HG02885 (cell line): ENCODE measurements around the gene RAB6B.
A peak's percentile ranks its signal among the peaks of the same experiment; 100 is the strongest.

Source experiments
- ATAC-seq: cut with Tn5 transposase; IDR thresholded peaks from one replicate; pipeline ENCODE4 v1.9.1; 2021; ENCODE audit warnings: mild to moderate bottlenecking; ENCODE audit not compliant: unreplicated experiment, poor library complexity

The RAB6B gene

GRCh38 chr3:133840055-133840737, 55.5 kb downstream of the RAB6B start:
- ATAC-seq: no peak

GRCh38 chr3:133838916-133839800, 56.5 kb downstream of the RAB6B start:
- ATAC-seq: no peak

DNA sequence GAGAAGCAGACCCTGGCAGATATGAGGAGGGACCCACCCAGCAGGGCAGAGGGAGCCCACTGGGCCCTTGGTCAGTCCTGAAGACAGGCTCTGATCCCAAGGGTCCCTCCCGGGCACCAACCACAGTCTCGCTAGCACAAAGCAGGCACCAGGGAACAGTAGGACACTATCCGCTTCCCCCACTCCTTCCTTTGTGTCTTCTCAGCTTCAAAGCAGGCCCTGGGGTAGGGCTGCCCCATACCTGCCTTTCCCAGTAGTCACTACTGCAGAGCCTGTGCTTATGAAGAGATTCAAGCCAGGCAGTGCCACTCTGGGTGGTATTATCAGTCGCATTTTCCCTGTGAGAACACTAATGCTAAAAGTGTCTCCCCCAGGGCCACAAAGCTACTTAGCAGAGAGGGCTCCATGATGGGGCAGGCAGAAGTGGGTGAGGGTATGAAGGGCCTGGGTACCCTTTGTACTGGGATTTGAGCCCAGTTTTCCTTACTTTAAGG, 57.3 kb downstream of the RAB6B start:
- no peak for ATAC-seq

GRCh38 chr3:133837487-133838295, 58.0 kb downstream of the RAB6B start:
- no peak for ATAC-seq

DNA sequence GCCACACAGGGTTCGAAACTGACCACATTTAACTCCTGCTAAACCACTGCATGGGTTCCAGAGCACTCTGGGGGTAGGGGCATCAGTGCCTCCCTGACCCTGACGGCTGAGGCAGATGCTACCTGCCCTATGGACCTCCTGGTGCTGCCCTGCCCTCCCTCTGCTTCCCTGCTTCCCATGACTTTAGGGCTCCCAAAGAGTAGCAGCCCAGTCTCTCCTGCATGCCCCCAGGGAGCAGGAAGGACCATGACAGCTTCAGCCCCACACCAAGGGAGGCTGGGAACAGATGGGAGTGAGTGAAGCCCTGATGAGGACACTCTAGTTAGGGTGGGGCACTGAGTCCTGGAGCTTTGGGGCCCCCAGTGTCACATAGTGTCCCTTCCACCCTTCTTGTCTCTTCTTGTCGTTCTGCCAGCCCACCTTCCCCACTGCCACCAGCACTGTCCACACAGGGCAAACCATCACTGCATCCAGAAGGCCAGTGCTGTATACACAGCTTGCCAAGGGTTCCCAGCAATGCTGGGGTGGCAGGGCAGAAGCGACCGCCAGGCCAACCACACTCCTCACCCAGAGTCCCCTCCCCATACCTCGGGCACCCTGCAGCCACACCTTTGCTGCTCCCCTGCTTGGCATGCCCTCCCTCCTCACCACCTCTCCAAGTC, 59.1 kb downstream of the RAB6B start:
- ATAC-seq: no peak

DNA sequence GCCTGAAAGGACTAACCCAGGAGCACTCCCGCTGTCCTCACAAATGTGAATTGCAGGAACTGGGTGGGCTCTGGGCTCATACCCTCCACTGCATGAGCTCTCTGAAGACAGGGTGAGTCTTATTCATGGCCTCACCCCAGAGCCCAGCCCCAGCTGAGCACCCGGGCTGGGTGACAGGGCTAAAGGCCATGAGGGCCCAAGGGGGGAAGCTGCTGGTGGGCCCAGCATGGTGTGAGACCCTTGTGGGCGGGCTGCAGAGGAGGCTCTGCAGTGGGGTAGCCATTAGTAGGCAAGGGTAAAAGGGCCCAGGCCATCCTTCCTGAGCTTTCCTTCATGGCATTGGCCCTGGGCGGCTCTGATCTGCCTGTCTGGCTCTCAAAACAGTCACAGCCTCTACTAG, 59.7 kb downstream of the RAB6B start:
- no peak for ATAC-seq

GRCh38 chr3:133835418-133835743, 60.3 kb downstream of the RAB6B start:
- no peak for ATAC-seq

DNA sequence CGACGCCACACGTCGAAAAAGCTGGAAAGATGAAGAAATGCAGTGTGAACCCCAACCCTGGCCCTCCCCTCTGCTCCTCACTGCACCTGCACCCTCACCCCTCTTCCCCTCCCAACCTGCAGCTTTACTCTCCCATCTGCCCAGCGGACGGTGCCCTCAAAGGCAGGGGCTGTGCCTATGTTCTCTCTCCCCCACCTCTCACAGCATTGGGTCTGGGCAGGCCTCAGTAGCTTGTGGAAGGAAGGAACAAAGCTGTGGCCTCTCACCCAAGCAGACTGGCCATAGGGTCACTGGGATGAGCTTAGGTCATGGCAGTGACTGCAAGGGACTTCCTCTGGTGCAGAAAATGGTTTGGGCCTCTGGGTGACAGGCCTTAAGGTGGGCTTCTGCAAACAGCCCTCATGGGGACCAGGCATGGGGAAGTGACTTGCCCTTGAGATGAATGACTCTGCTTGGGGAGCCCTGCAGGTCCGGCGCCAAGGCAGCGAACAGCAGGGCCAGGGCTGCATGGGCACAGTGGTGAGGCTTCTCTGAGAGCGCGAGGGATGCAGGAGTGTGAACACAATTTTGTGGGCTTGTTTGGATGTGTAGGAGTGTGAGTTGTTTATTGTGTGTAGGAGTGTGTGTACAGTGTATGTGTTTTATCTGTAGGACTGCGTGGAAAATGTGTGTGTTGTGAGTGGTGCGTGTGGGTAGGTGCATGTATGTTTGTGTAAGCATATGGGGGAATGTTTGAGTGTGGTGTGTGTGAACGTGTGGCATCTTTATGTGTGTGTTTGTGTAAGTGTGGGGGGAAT, 60.9 kb downstream of the RAB6B start:
- ATAC-seq: no peak

- ATAC-seq: no peak
These were observed 61.6 kb downstream of the RAB6B start for GRCh38 chr3:133833880-133834620.

GRCh38 chr3:133833267-133833666, 62.4 kb downstream of the RAB6B start:
- no peak for ATAC-seq

DNA sequence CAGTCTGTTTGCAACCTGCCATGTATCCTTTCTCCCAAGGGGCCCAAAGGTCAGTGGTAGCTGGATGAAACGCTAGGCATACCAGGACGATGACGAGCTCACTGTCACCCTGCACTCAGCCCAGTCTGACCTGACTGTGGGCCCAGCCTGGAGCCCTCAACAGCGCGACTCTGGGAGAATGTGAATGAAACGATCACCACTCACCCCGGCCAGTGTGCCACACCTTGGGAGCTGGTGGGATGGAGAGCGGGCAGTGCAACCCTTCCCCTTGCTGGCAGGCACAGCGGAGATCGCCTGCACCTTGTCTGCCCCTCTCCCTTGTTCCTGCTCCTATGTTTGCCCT, 62.9 kb downstream of the RAB6B start:
- ATAC-seq: no peak

GRCh38 chr3:133831966-133832801, 63.5 kb downstream of the RAB6B start:
- peak; percentile 43 for ATAC-seq

GRCh38 chr3:133830071-133830470, 65.6 kb downstream of the RAB6B start:
- ATAC-seq: no peak

DNA sequence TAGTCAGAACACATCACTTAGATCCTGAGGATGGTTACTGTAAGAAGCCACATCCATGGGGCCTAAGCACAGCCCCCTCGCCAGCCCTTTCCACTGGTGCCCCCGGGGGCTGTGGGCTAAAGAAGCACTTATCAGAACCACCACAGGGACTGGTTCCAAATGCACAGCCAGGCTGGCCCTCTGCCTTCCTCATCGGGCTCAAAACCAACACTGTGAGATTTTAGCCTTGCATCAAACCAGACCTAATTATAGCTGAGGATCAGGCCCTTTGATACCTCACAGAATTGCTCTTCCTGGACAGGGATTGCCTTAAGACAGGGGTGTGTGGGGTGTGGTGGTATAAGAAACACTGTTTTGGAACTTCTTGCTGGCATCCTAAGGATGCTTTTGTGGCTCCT, 66.4 kb downstream of the RAB6B start:
- no peak for ATAC-seq

DNA sequence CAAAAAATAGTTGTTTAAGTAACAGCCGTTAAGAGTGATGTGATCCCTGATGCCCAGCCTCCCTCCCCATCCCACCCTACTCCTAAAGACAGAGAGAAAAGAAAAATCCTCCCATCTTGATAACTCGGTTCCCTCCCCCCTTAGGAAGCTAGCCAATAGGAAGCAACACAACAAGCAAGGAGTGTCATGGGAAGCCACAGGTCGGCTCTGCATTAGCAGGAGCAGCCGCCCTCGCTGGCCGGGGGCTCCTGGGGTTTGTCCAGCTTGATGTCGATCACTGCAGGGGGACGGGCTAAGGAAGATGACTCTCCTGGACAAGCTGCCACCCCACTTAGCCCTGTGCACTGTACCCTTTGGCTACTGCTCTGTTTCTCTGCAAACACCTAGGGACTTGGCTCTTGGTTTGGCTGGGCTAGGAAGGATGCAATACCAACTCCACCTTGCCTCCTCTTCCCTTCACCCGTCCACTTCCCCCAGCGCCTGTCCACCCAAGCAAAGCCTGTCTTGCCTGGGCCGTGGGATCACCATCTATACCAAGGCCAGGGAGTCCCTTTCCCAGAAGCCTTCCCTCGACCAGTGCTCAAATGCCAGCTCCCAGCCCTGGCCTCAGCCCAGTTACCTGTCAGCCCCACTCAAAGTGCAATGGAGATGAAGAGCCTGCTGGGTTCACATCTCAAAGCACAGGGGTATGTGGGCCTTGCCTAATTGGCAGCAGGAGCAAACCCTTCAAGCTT, 66.9 kb downstream of the RAB6B start:
- ATAC-seq: no peak

- no peak for ATAC-seq
These were observed 68.0 kb downstream of the RAB6B start for GRCh38 chr3:133827684-133828083.

DNA sequence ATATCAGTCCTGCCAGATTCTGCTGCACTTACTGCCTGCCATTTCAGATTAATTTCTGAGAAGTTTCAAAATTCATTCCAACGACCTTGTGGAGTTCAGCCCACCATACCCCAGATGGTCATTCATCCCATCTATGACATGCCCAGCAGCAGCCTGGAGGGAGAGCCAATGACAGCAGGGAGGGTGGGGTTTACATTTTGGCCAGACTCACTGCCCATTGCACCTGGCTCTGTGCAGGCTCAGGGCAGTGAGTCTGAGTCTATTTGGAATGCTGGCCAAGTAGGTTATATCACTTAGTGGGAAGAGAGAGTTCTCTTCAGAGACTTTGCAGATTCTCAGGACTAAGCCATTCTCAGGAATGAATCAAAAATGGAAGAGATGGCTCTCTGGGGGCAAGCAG, 68.5 kb downstream of the RAB6B start:
- ATAC-seq: no peak
